Stimulated activated CD4-positive, alpha-beta T cell treated with anti-CD3 and anti-CD28 coated beads, Interleukin-12 subunit alpha, Interleukin-12 subunit beta, amount 100 ng/mL, for 48 hours (primary cell): ENCODE results near the gene DLGAP4.

Experiments
- DNase-seq, 3 donors: peaks; one replicate each; pipeline ENCODE4 v3.0.0-alpha.2; 2020; ENCODE audit warnings: low read depth in 2 of 3, low spot score in 1 of 3

Gene DLGAP4

DNA sequence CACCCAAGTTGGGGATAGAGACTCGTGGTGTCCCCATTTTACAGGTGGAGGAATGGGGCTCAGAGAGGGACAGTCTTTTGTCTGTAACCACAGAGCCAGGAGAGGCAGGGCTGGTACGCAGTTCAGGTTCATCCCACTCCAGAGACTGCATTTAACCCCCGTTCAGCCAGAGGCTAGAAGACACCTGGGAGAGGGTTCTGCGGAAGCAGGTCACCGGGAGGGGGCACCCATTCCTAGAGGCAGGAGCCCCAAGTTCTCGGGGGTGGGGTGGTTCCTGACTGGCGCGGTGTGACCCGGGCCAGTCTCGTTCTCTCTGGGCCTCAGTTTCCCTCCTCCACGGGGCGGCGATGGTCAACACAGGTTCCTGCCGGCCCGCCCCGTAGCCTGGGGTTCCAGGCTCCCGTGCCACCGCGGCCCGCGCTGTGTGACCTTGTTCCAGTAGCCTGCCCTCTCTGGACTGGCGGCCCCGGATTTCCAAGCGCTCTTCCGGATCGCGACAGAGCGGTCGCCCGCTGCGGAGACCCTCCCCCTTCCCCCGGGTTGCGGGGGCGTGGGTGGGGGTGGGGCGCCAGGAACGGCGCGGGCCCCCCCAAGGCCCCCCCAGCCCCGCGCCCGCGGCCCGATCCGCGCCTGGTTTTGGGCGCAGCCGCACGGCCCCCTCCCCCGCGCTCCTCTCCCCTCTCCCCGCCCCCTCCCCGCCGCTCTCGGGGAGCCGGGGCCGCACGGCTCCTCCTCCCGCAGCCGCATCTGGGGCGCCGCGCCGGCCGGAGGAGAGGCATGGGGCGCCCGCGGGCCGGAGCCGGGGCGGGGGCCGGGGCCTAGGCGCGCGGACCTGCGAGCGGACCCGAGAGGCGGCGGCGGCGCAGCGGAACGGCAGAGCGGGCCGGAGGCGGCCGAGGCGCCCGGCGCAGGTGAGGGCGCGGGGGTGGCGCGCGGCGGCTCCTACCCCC is at the start of gene DLGAP4:
TSS of gene DLGAP4 (plus strand) at position 738 of the 950 bp plus-strand sequence. CDS start 125,379 bp downstream, outside the sequence.
- DNase-seq: no peak

DNA sequence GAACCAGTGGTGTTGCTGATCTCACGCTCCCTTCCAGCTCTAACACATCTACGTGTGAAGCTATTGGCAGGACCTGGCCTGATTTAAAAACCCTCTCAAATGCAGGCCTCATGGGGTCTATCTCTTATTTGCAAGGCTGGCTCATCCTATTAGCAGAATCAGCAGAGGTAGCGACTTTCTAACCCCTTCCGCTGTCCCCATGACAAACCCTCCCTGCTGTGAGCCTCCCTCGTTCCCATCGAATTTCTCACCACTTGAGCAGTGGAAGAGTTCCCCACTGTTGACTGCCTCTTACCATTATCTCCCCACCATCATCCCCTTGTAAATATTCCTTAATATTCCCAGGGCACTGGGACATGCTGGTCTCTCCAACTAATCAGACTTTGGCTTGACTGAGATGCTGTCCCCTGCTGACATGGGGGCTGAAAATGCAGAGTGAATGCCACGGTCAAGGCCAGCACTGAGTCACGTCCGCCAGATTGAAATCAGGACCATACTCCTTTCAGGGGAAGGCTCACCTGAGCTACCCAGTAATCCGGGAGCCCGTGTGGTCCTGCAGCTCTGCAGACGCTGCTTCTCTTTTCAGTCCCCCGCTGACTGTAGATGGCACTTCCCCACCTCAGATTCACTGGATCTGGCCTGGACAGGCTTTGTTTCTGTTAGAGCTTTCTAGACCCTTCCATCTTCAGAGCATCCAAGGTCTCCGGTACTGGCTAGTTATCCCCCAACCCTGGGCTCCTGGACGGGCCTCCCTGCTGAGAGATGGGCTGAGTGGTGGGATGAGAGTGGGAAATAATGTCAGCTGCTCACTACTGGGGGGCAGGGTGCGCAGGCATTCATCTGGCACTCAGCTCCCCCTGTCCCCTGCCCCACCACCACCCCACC is 46.7 kb upstream of the DLGAP4 start:
- DNase-seq: no peak

DNA sequence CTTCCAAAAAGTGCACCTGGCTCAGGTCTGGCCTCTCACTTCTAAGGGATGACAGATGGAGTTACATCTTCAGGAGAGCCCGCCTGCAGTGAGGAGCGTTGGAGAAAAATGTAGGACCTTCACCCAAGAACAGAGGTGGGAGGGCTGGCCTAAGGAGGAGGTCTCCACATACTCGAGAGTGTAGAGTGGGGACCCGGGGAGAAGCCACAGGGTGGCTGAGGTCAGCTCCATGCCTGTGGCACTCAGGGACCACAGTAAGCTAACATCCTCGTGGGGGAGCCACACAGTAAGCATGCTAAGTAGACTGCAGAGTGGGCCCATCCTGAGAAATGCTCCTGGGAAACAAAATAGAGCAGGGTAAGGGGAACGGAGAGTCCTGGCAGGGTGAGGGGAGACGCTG is 45.8 kb upstream of the DLGAP4 start:
- DNase-seq: no peak

- DNase-seq: no peak
Observed at GRCh38 chr20:36261389-36262105, 44.6 kb upstream of the DLGAP4 start.

- DNase-seq: no peak
Observed at GRCh38 chr20:36262440-36262839, 43.7 kb upstream of the DLGAP4 start.

DNA sequence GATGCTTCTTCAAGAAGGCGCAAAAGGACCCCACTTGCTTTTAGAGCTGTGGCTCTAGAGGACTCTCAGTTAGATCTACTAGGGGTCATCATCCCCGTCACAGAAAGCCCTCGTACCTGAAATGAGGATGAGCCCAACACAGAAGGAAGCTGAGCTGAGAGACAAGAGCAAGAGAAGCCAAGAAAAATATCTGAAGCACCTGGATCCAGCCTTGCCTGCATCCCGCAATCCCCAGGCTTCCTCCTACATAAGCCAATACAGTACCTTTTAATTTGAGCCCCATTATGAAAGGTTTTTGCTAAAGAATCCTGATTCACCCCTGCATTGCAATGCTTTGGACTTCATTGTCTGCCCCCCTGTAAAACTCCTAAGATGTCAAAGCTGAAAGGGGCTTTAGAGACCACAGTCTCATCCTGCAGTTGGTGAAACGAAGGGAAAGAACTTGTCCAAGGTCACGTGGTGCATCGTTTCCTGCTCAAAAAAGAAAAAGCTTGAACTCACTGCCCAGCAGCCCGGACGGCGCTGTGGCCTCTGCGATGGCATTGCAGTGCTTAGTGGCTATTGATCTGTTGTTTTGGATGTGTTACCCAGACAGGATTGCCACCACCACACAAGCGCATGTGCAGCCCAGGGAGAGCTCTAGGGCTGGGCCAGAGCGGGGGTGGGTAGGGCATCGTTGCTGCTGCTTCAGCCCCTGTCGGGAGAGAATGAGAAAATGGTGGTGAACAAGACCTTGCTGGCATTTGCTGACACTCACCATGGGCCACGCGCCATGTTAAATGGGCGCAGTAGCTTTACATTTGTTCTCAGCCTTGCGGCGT is 41.5 kb upstream of the DLGAP4 start:
- no peak for DNase-seq

DNA sequence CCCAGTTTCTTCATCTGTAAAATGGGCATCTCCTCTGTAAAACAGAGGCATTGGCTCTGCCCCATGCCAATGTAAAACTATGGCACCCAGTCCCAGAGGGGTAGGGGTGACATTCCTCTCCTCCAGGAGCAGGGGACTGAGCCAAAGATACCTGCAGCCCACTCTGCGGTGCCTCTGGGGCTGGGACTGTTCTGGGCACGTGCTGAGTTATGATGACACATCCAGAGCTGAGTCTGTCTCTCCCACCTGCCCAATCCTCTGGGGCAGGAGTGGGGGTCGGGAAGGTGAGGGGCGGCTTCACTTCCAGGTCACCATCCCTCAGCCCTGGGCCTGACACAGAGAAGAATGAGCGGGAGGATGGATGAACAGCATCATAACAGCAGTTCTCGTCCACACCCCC is 40.0 kb upstream of the DLGAP4 start:
- DNase-seq: no peak

DNA sequence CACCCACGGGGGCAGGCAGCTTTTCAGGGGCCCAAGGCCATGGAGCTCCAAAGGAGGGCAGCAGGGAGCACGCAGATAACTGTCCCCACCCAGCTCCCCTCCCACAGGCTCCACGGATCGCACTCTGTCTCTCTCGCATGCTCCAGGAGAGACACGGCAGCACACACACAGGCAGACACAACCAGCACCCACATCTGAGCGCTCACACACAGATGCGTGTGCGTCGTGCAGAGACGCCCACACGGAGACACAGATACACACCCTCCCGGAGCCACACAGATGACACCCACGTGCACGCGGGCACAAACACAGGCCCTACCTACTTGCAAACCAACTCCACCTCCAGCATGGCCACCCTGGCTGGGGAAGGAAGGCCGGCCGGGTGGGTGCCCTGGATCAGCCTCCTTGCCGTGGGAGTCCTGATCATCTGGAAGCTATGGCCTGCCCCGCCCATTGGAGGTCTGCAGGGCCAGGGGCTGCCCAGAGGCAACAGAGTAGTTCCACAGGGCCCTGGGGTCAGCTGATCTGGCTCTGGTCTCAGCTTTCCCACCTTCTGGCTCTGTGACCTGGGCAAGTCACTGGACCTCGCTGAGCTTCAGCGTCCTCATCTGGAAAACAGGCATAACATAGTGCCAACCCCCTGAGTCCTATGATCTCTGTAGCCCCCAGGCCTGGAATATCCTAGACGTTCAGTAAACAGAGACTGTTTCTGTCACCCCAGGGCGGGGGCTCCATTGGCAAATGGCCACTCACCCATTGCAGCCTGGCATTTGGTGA is 38.3 kb upstream of the DLGAP4 start:
- DNase-seq: no peak

- DNase-seq: no peak
Observed at GRCh38 chr20:36268440-36269342, 37.4 kb upstream of the DLGAP4 start.

DNA sequence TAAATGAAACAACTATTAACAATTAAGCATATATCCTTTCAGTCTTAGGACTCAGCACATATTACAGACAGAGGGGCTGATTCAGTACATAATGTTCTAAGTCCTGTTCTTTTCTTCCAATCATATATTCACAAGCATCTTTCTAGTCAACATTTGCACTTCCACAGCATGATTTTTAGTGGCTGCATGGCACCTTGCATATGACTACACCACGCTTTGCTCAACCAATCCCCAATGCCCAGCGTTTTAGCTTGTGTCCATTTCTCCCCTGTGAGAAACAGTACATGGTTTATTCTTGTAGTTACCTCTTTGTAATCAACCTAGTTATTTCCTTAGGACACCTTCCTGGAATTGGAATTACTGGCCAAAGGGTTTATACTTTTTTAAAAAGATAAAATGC is 36.6 kb upstream of the DLGAP4 start:
- no peak for DNase-seq

- DNase-seq: no peak
Observed at GRCh38 chr20:36270744-36271638, 35.1 kb upstream of the DLGAP4 start.

- DNase-seq: no peak
Observed at GRCh38 chr20:36271639-36272546, 34.2 kb upstream of the DLGAP4 start.

- no peak for DNase-seq
Observed at GRCh38 chr20:36272547-36273220, 33.5 kb upstream of the DLGAP4 start.

- DNase-seq: no peak
Observed at GRCh38 chr20:36273414-36274180, 32.5 kb upstream of the DLGAP4 start.

DNA sequence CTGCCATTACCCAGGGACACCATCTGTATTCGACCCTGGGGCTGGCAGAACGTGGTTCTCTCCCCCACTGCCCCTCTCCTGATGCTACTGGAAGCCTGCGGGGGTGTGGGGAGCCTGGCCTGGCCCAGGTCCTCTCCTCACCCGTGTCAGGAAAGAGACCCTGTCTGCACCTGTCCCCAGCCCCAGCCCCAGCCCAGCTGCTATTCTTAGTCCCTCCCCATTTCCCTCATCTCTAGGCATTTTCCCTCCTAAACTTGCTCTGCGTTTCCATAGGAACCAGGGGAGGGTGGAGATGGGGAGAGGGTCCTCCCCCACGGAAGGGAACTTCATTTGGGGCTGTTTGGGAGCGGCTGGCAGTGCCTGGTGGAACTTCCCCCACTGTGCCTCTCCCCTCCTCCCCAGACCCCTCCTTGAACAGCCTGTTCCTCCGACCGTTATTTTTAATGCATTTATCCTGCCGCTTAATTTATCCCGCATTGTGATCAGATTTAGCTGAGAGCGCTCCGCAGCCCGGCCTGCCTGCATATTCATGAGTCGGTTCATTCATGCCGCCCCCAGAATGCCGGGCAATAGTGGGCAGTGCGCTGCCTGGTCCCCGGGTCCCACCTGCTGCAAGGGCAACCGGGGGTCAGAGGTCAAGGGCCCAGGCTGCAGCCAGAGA is 31.8 kb upstream of the DLGAP4 start:
- no peak for DNase-seq
